22Rv1 (cell line): ENCODE data around the gene ATP5PO.

Experiments
- H3K27ac ChIP-seq: fragments of 450-650 bp; 2 replicates; pipeline ENCODE4 v1.5.1; 2017
- CTCF ChIP-seq: fragments of 450-650 bp; IDR thresholded peaks from 2 replicates; pipeline ENCODE4 v1.5.1; 2017; ENCODE audit warnings: mild to moderate bottlenecking
- ZFX ChIP-seq: fragments of 450-650 bp; IDR thresholded peaks from 2 replicates; pipeline ENCODE4 v1.6.1; 2017; ENCODE audit warnings: antibody characterized with exemption, borderline replicate concordance

Gene ATP5PO

GRCh38 chr21:33885172-33885514, 30.5 kb downstream of the ATP5PO start:
- TF ChIP-seq ZFX (no peak), CTCF (no peak)
- H3K27ac ChIP-seq, result no peak overlapping the region

- TF ChIP-seq CTCF, result no peak
- TF ChIP-seq ZFX, result no peak
- no peak overlapping the region for H3K27ac ChIP-seq
Measured at GRCh38 chr21:33884376-33885171, 31.0 kb downstream of the ATP5PO start.

GRCh38 chr21:33883118-33883517, 32.5 kb downstream of the ATP5PO start:
- TF ChIP-seq ZFX, result no peak
- no peak for TF ChIP-seq CTCF
- no peak overlapping the region for H3K27ac ChIP-seq

DNA sequence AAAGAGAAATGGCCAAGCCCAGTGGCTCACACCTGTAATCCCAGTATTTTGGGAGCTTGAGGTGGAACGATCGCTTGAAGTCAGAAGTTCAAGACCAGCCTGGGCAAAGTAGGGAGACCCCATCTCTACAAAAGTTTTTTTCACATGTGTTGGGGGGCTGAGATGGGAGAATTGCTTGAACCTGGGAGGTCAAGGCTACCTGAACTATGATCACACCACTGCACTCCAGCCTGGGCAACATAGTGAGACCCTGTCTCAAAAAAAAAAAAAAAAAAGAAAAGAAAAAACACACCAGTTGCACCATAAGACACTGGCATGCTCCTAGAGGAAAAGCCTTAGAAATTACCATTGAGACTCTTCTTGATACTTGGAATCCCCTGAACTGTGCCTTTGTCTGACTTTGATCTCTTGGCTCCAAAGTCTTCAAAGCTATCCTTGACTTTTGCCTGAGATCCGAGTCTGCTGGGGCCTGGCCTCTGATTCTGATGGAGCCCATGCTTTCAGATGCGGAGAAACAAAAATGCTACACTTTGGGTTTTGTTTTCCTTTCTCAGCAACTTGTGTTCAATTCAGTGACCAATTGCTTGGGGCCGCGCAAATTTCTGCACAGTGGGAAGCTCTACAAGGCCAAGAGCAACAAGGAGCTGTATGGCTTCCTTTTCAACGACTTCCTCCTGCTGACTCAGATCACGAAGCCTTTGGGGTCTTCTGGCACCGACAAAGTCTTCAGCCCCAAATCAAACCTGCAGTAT, 33.7 kb downstream of the ATP5PO start:
- TF ChIP-seq CTCF (no peak), ZFX (no peak)
- no peak overlapping the region for H3K27ac ChIP-seq

GRCh38 chr21:33880626-33881025, 35.0 kb downstream of the ATP5PO start:
- TF ChIP-seq ZFX (no peak), CTCF (no peak)
- H3K27ac ChIP-seq, result no peak overlapping the region

DNA sequence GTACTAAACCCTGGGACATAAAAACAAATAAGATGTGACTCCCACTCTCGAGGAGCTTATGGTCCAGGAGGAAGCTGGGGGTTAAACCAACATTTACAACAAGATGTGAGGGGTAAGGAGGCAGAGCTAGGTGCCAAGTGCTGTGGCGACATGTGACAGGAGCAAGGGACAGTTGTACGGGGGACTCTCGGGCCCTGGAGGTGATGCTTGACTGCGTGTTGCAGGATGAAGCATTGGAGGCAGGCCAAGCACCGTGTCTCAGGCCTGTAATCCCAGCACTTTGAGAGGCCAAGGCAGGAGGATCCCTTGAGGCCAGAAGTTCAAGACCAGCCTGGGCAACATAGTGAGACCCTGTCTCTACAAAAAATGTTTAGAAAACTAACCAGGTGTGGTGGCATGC, 36.8 kb downstream of the ATP5PO start:
- TF ChIP-seq CTCF, result no peak
- no peak for TF ChIP-seq ZFX
- no peak overlapping the region for H3K27ac ChIP-seq
